ENCODE results near the gene ITPR1. TPM values are rescaled to one million over a fixed set of nuclear protein-coding genes. Genes with fewer than 3 reads are reported as not detected.

ITPR1 gene
- total RNA-seq, 4 donors from 2014 or later, result 14.7 to 45.1 (median 21.0) TPM

GRCh38 chr3:4806535-4807108 is 313.5 kb downstream of the ITPR1 start:
- 98% methylated on average over 6 of the region's 6 CpGs for WGBS
- no peak overlapping the region for H3K27ac ChIP-seq
- no peak overlapping the region for H3K4me3 ChIP-seq
- H3K27me3 ChIP-seq, result no peaks in the 10 kb centered on the region
- no peaks in the 10 kb centered on the region for H3K36me3 ChIP-seq
- DNase-seq (ENCODE audit: low spot score in 2 of 2), result no peak
- H3K9me3 ChIP-seq, result no peaks in the 10 kb centered on the region
- TF ChIP-seq, protein P1, sequence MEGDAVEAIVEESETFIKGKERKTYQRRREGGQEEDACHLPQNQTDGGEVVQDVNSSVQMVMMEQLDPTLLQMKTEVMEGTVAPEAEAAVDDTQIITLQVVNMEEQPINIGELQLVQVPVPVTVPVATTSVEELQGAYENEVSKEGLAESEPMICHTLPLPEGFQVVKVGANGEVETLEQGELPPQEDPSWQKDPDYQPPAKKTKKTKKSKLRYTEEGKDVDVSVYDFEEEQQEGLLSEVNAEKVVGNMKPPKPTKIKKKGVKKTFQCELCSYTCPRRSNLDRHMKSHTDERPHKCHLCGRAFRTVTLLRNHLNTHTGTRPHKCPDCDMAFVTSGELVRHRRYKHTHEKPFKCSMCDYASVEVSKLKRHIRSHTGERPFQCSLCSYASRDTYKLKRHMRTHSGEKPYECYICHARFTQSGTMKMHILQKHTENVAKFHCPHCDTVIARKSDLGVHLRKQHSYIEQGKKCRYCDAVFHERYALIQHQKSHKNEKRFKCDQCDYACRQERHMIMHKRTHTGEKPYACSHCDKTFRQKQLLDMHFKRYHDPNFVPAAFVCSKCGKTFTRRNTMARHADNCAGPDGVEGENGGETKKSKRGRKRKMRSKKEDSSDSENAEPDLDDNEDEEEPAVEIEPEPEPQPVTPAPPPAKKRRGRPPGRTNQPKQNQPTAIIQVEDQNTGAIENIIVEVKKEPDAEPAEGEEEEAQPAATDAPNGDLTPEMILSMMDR (IDR thresholded peaks at IDR 0.05), result no peak
- TF ChIP-seq POLR2A (IDR thresholded peaks at IDR 0.05), result no peak
- TF ChIP-seq EP300 (IDR thresholded peaks at IDR 0.05), result no peak
- TF ChIP-seq POLR2AphosphoS5 (IDR thresholded peaks at IDR 0.05), result no peak
- no peaks in the 10 kb centered on the region for H3K4me1 ChIP-seq

- Histone ChIP-seq H3K27ac (no peak overlapping the region), H3K36me3 (no peaks in the 10 kb centered on the region), H3K4me1 (no peaks in the 10 kb centered on the region), H3K27me3 (no peaks in the 10 kb centered on the region), H3K9me3 (no peaks in the 10 kb centered on the region), H3K4me3 (no peak overlapping the region)
- TF ChIP-seq POLR2A (IDR thresholded peaks at IDR 0.05), result no peak
- TF ChIP-seq, protein P1 (IDR thresholded peaks at IDR 0.05), result no peak
- no peak for TF ChIP-seq POLR2AphosphoS5 (IDR thresholded peaks at IDR 0.05)
- no peak for TF ChIP-seq EP300 (IDR thresholded peaks at IDR 0.05)
- no peak for DNase-seq (ENCODE audit: low spot score in 2 of 2)
- whole genome bisulfite sequencing, result 88% methylated on average over 13 of the region's 13 CpGs
These were observed 314.5 kb downstream of the ITPR1 start for GRCh38 chr3:4807381-4808280.

- H3K27ac ChIP-seq, result no peak overlapping the region
These were observed 315.5 kb downstream of the ITPR1 start for GRCh38 chr3:4808637-4809036.

GRCh38 chr3:4809922-4810321 is 316.8 kb downstream of the ITPR1 start:
- no peak overlapping the region for H3K4me3 ChIP-seq
- no peaks in the 10 kb centered on the region for H3K9me3 ChIP-seq
- 73% methylated on average over 3 of the region's 3 CpGs for WGBS
- H3K4me1 ChIP-seq, result peaks cover 2% of the 10 kb centered on the region
- DNase-seq (ENCODE audit: low spot score in 2 of 2), result no peak
- no peaks in the 10 kb centered on the region for H3K27me3 ChIP-seq
- TF ChIP-seq POLR2AphosphoS5 (IDR thresholded peaks at IDR 0.05) (no peak), POLR2A (IDR thresholded peaks at IDR 0.05) (no peak), EP300 (IDR thresholded peaks at IDR 0.05) (no peak)
- TF ChIP-seq, protein P1 (IDR thresholded peaks at IDR 0.05), result no peak
- no peaks in the 10 kb centered on the region for H3K36me3 ChIP-seq
- no peak overlapping the region for H3K27ac ChIP-seq

More at GRCh38 chr3:4808637-4809036, 315.5 kb downstream of the ITPR1 start:
- Histone ChIP-seq H3K9me3 (no peaks in the 10 kb centered on the region), H3K4me1 (no peaks in the 10 kb centered on the region), H3K4me3 (no peak overlapping the region), H3K27me3 (no peaks in the 10 kb centered on the region), H3K36me3 (no peaks in the 10 kb centered on the region)
- no peak for DNase-seq (ENCODE audit: low spot score in 2 of 2)
- TF ChIP-seq, protein P1 (IDR thresholded peaks at IDR 0.05), result no peak
- TF ChIP-seq EP300 (IDR thresholded peaks at IDR 0.05), result no peak
- no peak for TF ChIP-seq POLR2A (IDR thresholded peaks at IDR 0.05)
- TF ChIP-seq POLR2AphosphoS5 (IDR thresholded peaks at IDR 0.05), result no peak
- WGBS, result 73% methylated on average over 4 of the region's 4 CpGs

DNA sequence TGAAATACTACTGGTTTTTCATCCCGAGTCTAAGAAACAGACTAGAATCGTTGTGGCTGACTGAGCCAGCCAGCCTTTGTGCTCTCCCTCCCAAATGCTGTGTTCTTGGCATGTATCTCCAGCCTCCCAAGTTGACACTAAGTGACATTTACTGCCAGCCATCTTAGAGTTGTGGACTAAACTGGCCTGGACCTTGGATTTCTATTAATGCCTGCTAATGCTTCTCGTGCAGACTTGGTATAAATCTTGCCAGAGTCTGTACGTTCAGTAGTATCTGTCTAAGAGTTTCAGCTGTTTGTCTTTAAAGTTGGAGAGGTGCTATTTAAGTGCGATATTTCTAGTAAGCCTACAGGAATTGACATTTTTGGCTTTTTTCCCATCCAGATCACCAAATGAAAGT is 319.4 kb downstream of the ITPR1 start:
- H3K4me3 ChIP-seq, result no peak overlapping the region
- no peaks in the 10 kb centered on the region for H3K36me3 ChIP-seq
- no peak for DNase-seq (ENCODE audit: low spot score in 2 of 2)
- H3K27me3 ChIP-seq, result no peaks in the 10 kb centered on the region
- 70% methylated on average over 5 of the region's 5 CpGs for WGBS
- H3K27ac ChIP-seq, result no peak overlapping the region
- peaks cover 2% of the 10 kb centered on the region for H3K4me1 ChIP-seq
- TF ChIP-seq, protein P1 (IDR thresholded peaks at IDR 0.05), result no peak
- TF ChIP-seq EP300 (IDR thresholded peaks at IDR 0.05) (no peak), POLR2AphosphoS5 (IDR thresholded peaks at IDR 0.05) (no peak), POLR2A (IDR thresholded peaks at IDR 0.05) (no peak)
- no peaks in the 10 kb centered on the region for H3K9me3 ChIP-seq
